Caco-2 (cell line): ENCODE measurements around the gene TMED8. TPM values are rescaled to one million over a fixed set of nuclear protein-coding genes. Genes with fewer than 3 reads are reported as not detected.
A peak's percentile ranks its signal among the peaks of the same experiment; 100 is the strongest.
"Not testable (repeated sequence)": the region's sequence is repeated elsewhere in the genome, so short reads cannot be mapped to it uniquely, and the experiment has no call there.

Experiments
- BruUV-seq: library from RNA; stranded (reverse); fragments of 400-500 nt; replicated peaks from 2 replicates; lab custom pipeline; 2021; lab: Mats Ljungman, UMichigan
- CTCF ChIA-PET: fragments of 300-600 bp; sonication (Branson Sonifier 250); formaldehyde crosslinking; loops from one replicate; lab custom pipeline; 2022; ENCODE audit warnings: antibody characterized with exemption; lab: Charles Lee
- POLR2A ChIA-PET: fragments of 300-600 bp; sonication (Branson Sonifier 250); formaldehyde crosslinking; loops from one replicate; lab custom pipeline; 2022; ENCODE audit warnings: antibody characterized with exemption; lab: Charles Lee
- DNase-seq, 2 experiments: peaks; one replicate each; pipeline versions ENCODE4 v3.0.0 to v3.0.0-alpha.2; 2020 to 2022
- H3K27me3 ChIP-seq: replicated peaks from 2 replicates; pipeline ENCODE4 v1.6.0; 2011; ENCODE audit warnings: low read length; ENCODE audit not compliant: control insufficient read depth, insufficient read depth
- H3K36me3 ChIP-seq: 2 replicates; pipeline ENCODE4 v1.5.1; 2011; ENCODE audit warnings: low read length; ENCODE audit not compliant: control insufficient read depth, insufficient read depth
- H3K4me1 ChIP-seq: fragments of 250-450 bp; sonication (Bioruptor Pico); 2 replicates; pipeline ENCODE4 v1.5.1; 2020; ENCODE audit warnings: mild to moderate bottlenecking
- H3K4me3 ChIP-seq: 2 replicates; pipeline ENCODE4 v1.5.1; 2011; ENCODE audit warnings: low read depth, mild to moderate bottlenecking, control low read depth, low read length
- H3K9me3 ChIP-seq: fragments of 250-450 bp; sonication (Bioruptor Pico); 2 replicates; pipeline ENCODE4 v1.5.1; 2020; ENCODE audit warnings: mild to moderate bottlenecking, moderate library complexity
- H3K27ac Mint-ChIP-seq: one replicate; pipeline ENCODE4 v1.8.0; 2022; ENCODE audit warnings: mixed read lengths; ENCODE audit not compliant: unreplicated experiment
- H3K27me3 Mint-ChIP-seq: one replicate; pipeline ENCODE4 v1.8.0; 2022; ENCODE audit warnings: mixed read lengths; ENCODE audit not compliant: insufficient read depth, unreplicated experiment
- H3K36me3 Mint-ChIP-seq: one replicate; pipeline ENCODE4 v1.8.0; 2022; ENCODE audit warnings: mild to moderate bottlenecking, mixed read lengths; ENCODE audit not compliant: insufficient read depth, unreplicated experiment
- H3K4me1 Mint-ChIP-seq: one replicate; pipeline ENCODE4 v1.8.0; 2022; ENCODE audit warnings: low read depth, mixed read lengths; ENCODE audit not compliant: unreplicated experiment
- H3K4me3 Mint-ChIP-seq: one replicate; pipeline ENCODE4 v1.8.0; 2022; ENCODE audit warnings: mild to moderate bottlenecking, moderate library complexity, mixed read lengths; ENCODE audit not compliant: unreplicated experiment
- H3K9me3 Mint-ChIP-seq: one replicate; pipeline ENCODE4 v1.8.0; 2022; ENCODE audit warnings: mixed read lengths; ENCODE audit not compliant: unreplicated experiment
- CTCF ChIP-seq, 2 experiments: fragments of 200-600 bp in 1 of 2; IDR thresholded peaks; 1 replicate in 1 of 2; 2 replicates in 1 of 2; pipeline versions ENCODE4 v1.5.1 to v1.8.0; 2011 to 2022; ENCODE audit warnings: antibody characterized with exemption in 1 of 2, control low read depth in 1 of 2, inconsistent platforms in 1 of 2, low read depth in 1 of 2, low read length in 1 of 2, mild to moderate bottlenecking in 1 of 2, moderate library complexity in 1 of 2; ENCODE audit not compliant: insufficient read depth in 1 of 2, severe bottlenecking in 1 of 2, unreplicated experiment in 1 of 2
- intact Hi-C: fragments of 100-400 bp; cut with micrococcal nuclease; formaldehyde crosslinking; loops from one replicate; pipeline ENCODE4 v1.10.0; 2022; ENCODE audit not compliant: unreplicated experiment
- total RNA-seq: library from RNA; stranded (reverse); gene quantifications from 2 replicates; pipeline ENCODE4 v1.2.3, GENCODE V29; 2022

The TMED8 gene
- total RNA-seq, 1 experiment from 2014 or later: 14.1 TPM

- no peaks in the 10 kb centered on the region for H3K27me3 ChIP-seq
- BruUV-seq: no TSS peak
- H3K27me3 Mint-ChIP-seq: no peaks in the 10 kb centered on the region
- H3K4me3 ChIP-seq: peak within 1 kb of the TSS; percentile 98
- H3K4me1 Mint-ChIP-seq: peaks cover 7% of the 10 kb centered on the region
- H3K9me3 ChIP-seq: no peaks in the 10 kb centered on the region
- peaks cover 22% of the 10 kb centered on the region for H3K36me3 Mint-ChIP-seq
- CTCF ChIA-PET: interaction anchor here (0.7 to 1.8 kb wide), 13 partner anchors 9 to 515 kb away, joined by 3 to 12 read pairs (median 5); partner anchors contain the start of genes AHSA1, SAMD15, TMED8 and TMEM63C
- peaks cover 11% of the 10 kb centered on the region for H3K4me1 ChIP-seq
- H3K4me3 Mint-ChIP-seq: peak within 1 kb of the TSS; percentile 99
- H3K9me3 Mint-ChIP-seq: no peaks in the 10 kb centered on the region
- intact Hi-C loops: loop anchor here (2.0 to 5.0 kb wide), 2 partner anchors 137 to 222 kb away; partner anchors contain the start of genes AHSA1, CIPC and VIPAS39
- POLR2A ChIA-PET: interaction anchor here (0.7 to 2.5 kb wide), 5 partner anchors 9 to 473 kb away, joined by 3 to 17 read pairs (median 3); partner anchors contain the start of genes SAMD15 and TMED8
- no peaks in the 10 kb centered on the region for H3K36me3 ChIP-seq
- H3K27ac Mint-ChIP-seq: peak within 1 kb of the TSS; percentile 100
- peak; percentile 25 to 71 for TF ChIP-seq CTCF (IDR thresholded peaks at IDR 0.05; ENCODE audit: insufficient read depth in 1 of 2, low read depth in 1 of 2, low read length in 1 of 2, severe bottlenecking in 1 of 2, unreplicated experiment in 1 of 2)
- DNase-seq: peak; percentile 95 to 96
These were observed 56.5 kb downstream of the TMED8 start, which contains the start of gene POMT2 for GRCh38 chr14:77320238-77320935. Gene POMT2, minus strand, starts transcription at chr14:77320883. Its CDS starts 202 bp downstream, at chr14:77320681.

GRCh38 chr14:77319422-77319821, 57.5 kb downstream of the TMED8 start:
- Histone ChIP-seq H3K9me3 (no peaks in the 10 kb centered on the region), H3K27me3 (no peaks in the 10 kb centered on the region), H3K36me3 (no peaks in the 10 kb centered on the region), H3K4me1 (peaks cover 20% of the 10 kb centered on the region), H3K4me3 (no peak overlapping the region)
- no peak overlapping the region for H3K4me3 Mint-ChIP-seq
- no TSS peak for BruUV-seq
- no peak overlapping the region for H3K27ac Mint-ChIP-seq
- no peaks in the 10 kb centered on the region for H3K9me3 Mint-ChIP-seq
- no peaks in the 10 kb centered on the region for H3K27me3 Mint-ChIP-seq
- peaks cover 22% of the 10 kb centered on the region for H3K36me3 Mint-ChIP-seq
- no peak for DNase-seq
- intact Hi-C loops: no loop called here
- POLR2A ChIA-PET: no interaction called here
- peaks cover 11% of the 10 kb centered on the region for H3K4me1 Mint-ChIP-seq
- CTCF ChIA-PET: no interaction called here
- TF ChIP-seq CTCF (IDR thresholded peaks at IDR 0.05; ENCODE audit: insufficient read depth in 1 of 2, low read depth in 1 of 2, low read length in 1 of 2, severe bottlenecking in 1 of 2, unreplicated experiment in 1 of 2): no peak

GRCh38 chr14:77318756-77319155, 58.1 kb downstream of the TMED8 start:
- H3K9me3 Mint-ChIP-seq, H3K4me3 Mint-ChIP-seq, H3K36me3 ChIP-seq, H3K27ac Mint-ChIP-seq, BruUV-seq, POLR2A ChIA-PET, CTCF ChIA-PET, H3K4me3 ChIP-seq, H3K9me3 ChIP-seq, H3K27me3 Mint-ChIP-seq, intact Hi-C loops, DNase-seq, H3K27me3 ChIP-seq: not testable (repeated sequence)
- Mint-ChIP-seq H3K36me3 (peaks cover 22% of the 10 kb centered on the region), H3K4me1 (peaks cover 16% of the 10 kb centered on the region)
- H3K4me1 ChIP-seq: peaks cover 26% of the 10 kb centered on the region
